ENCODE results near the gene AP3B1. TPM values are rescaled to one million over a fixed set of nuclear protein-coding genes. Genes with fewer than 3 reads are reported as not detected.
A peak's percentile ranks its signal among the peaks of the same experiment; 100 is the strongest.

The AP3B1 gene
- total RNA-seq, 1 experiment from 2014 or later = 50.3 TPM

- no peak for TF ChIP-seq ARID4B (CRISPR knock-in tag; IDR thresholded peaks at IDR 0.05; ENCODE audit: borderline replicate concordance)
- TF ChIP-seq CREB1 (CRISPR knock-in tag; IDR thresholded peaks at IDR 0.05) = no peak
- TF ChIP-seq NFATC4 (CRISPR knock-in tag; IDR thresholded peaks at IDR 0.05) = no peak
- TF ChIP-seq TEAD1 (CRISPR knock-in tag; IDR thresholded peaks at IDR 0.05) = no peak
- no peak for TF ChIP-seq ZBTB21 (CRISPR knock-in tag; IDR thresholded peaks at IDR 0.05; ENCODE audit: borderline replicate concordance)
- TF ChIP-seq JAZF1 (CRISPR knock-in tag; IDR thresholded peaks at IDR 0.05) = no peak
- TF ChIP-seq ZNF671 (CRISPR knock-in tag; IDR thresholded peaks at IDR 0.05) = no peak
- TF ChIP-seq TCF7 (CRISPR knock-in tag; IDR thresholded peaks at IDR 0.05; ENCODE audit: low read depth) = no peak
- no peak for TF ChIP-seq CDX4 (CRISPR knock-in tag; IDR thresholded peaks at IDR 0.05; ENCODE audit: borderline replicate concordance)
- TF ChIP-seq ATF1 (CRISPR knock-in tag; IDR thresholded peaks at IDR 0.05) = no peak
These were observed 21.1 kb downstream of the AP3B1 start (continued) for GRCh38 chr5:78273436-78273835.

GRCh38 chr5:78271766-78272165 lies 22.7 kb downstream of the AP3B1 start:
- Mint-ChIP-seq H3K36me3 (no peaks in the 10 kb centered on the region), H3K4me3 (no peak overlapping the region), H3K27ac (peak overlapping the region; percentile 39), H3K27me3 (ENCODE audit: low read depth) (no peaks in the 10 kb centered on the region), H3K9me3 (no peaks in the 10 kb centered on the region), H3K4me1 (peaks cover 49% of the 10 kb centered on the region)
- peak; percentile 84 for ATAC-seq
- no peak for DNase-seq (ENCODE audit: low spot score)
- ChIA-PET POLR2A (no interaction called here), CTCF (no interaction called here)
- TF ChIP-seq JUN (CRISPR knock-in tag; IDR thresholded peaks at IDR 0.05) = no peak
- no peak for TF ChIP-seq NR3C1 (CRISPR knock-in tag; conservative IDR thresholded peaks at IDR 0.05; ENCODE audit: low read depth)
- TF ChIP-seq JAZF1 (CRISPR knock-in tag; IDR thresholded peaks at IDR 0.05) = no peak
- no peak for TF ChIP-seq ATF2 (CRISPR knock-in tag; IDR thresholded peaks at IDR 0.05; ENCODE audit: borderline replicate concordance, low read depth)
- no peak for TF ChIP-seq ZNF219 (CRISPR knock-in tag; IDR thresholded peaks at IDR 0.05; ENCODE audit: borderline replicate concordance)
- TF ChIP-seq ZBTB43 (CRISPR knock-in tag; IDR thresholded peaks at IDR 0.05) = no peak
- TF ChIP-seq ZNF532 (CRISPR knock-in tag; IDR thresholded peaks at IDR 0.05; ENCODE audit: borderline replicate concordance) = no peak
- TF ChIP-seq ATF1 (CRISPR knock-in tag; IDR thresholded peaks at IDR 0.05) = no peak
- TF ChIP-seq MLX (CRISPR knock-in tag; IDR thresholded peaks at IDR 0.05) = no peak
- no peak for TF ChIP-seq ZNF425 (CRISPR knock-in tag; conservative IDR thresholded peaks at IDR 0.05)
- no peak for TF ChIP-seq CREB1 (CRISPR knock-in tag; IDR thresholded peaks at IDR 0.05)
- TF ChIP-seq TEAD1 (CRISPR knock-in tag; IDR thresholded peaks at IDR 0.05) = no peak
- no peak for TF ChIP-seq USF2 (CRISPR knock-in tag; IDR thresholded peaks at IDR 0.05)
- no peak for TF ChIP-seq CREM (CRISPR knock-in tag; IDR thresholded peaks at IDR 0.05)
